SK-MEL-5 (cell line): ENCODE data around the gene AMBRA1. TPM values are rescaled to one million over a fixed set of nuclear protein-coding genes. Genes with fewer than 3 reads are reported as not detected.

ENCODE experiments used
- DNase-seq: peaks from one replicate; pipeline ENCODE4 v3.0.0-alpha.2; 2016; ENCODE audit warnings: low read depth, low spot score
- in situ Hi-C: cut with HindIII; loops from 2 replicates; pipeline ENCODE4 v1.10.0; 2016; ENCODE audit warnings: low sequenced_read_pairs, high pct_unique_total_duplicates, low pct_unique_long_range_greater_than_20kb
- total RNA-seq: library from RNA; depleted of rRNA; stranded (reverse); fragments of >200 nt; shearing (Covaris generic); gene quantifications from 2 replicates; pipeline ENCODE4 v1.2.3, GENCODE V29; 2014

The AMBRA1 gene
- total RNA-seq, 1 experiment from 2014 or later = 22.2 TPM

DNA sequence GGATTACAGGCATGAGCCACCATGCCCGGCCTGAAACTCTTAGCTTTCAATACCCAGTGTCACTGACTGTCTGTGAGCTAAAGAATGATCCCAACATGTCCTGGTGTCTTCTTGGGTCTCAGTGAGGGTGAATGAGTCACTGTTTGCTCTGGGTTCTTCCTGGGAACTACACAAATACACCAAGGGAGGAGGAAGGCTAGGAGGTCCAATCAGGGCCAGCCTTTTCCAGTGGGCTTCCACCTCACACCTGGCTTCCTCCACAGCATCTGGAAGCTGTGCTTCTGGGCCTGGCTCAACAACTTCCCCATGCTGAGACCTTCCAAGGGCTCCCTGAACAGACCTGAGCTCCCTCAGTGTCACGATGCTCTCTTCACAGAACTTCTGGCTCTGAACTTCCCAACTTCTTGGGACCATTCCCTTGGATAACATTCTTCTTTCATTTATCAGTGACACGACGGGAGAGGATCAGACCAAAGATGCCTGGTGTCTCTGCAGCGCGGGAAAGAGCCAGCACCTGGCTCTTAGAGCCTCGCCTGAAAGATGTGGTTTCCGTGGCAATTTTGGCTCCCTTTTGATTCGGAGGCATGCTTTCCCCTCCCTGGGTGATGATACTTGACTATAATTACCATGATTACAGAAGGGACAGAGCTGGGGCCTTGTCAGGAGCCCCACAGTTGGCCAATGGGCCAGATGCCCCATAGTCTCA is 179.9 kb downstream of the AMBRA1 start:
- in situ Hi-C loops = no loop called here

DNA sequence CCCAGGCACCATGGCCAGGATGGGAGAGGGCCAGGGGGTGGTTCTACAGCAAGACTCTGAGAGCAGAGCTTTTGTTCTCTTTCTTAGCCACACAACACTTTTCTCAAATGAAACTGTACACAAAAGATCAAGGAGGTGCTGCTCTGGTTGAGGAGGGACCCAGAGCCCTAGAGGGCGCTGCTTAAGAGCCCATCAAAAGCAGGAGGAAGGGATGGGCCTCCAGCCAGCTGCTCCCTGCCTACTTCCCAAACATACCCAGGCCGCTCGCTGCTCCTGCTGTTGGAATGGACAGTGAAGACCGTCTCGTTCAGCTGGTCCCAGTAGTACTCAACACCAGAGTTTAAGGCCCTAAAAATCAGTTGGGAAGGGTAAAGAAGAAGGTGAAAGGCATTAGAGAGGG is 183.8 kb downstream of the AMBRA1 start:
- in situ Hi-C loops = no loop called here
- DNase-seq = peak; percentile 48

More for the DNA sequence above, 179.9 kb downstream of the AMBRA1 start:
- no peak for DNase-seq

DNA sequence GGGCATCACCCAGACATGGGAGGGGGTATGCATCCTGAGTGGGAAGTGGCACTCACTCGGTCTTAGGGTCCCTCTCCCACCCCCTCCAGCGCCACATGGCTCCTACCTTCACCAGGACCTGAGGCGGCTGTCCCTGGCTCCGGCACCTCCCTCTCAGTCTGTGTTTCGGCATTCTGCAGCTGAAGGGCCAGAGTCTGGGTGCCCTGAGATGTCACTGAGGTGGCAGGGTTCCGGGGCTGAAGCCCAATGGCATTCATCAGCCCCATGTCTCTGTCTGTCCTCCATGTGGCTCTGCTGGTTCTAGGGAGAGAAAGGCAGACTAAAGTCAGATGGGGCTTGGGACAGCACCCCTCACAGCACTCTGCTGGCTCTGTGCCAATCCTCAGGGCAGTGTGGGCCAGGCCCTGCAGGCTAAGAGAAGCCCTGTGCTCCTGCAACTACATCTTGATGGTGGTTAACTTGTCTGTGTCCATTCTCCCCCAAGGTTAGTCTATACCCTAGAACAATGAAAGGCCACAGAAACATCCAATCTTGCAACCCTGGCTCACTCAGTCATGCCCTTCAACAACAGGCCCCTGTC is 185.3 kb downstream of the AMBRA1 start:
- in situ Hi-C loops = no loop called here
- no peak for DNase-seq

DNA sequence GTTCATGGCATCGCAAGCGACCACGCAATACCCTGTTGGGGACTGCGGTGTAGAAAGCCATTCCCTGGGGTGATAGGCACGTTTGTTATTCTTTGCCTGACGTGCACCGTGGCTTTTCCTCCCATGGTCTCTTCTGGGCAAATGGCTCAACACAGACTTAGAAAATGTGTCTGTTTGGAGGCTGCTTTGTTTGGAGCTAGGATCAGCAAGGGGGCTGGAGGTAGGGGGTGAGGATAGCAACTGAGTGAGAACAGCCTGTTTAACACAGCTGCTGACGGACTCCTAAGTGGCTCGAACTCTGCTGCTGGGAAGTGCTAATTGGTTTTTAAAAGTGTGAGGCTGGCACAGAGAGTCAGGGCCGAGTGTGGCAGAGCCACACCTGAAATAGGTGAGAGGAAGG is 186.2 kb downstream of the AMBRA1 start:
- no peak for DNase-seq
- in situ Hi-C loops = no loop called here

DNA sequence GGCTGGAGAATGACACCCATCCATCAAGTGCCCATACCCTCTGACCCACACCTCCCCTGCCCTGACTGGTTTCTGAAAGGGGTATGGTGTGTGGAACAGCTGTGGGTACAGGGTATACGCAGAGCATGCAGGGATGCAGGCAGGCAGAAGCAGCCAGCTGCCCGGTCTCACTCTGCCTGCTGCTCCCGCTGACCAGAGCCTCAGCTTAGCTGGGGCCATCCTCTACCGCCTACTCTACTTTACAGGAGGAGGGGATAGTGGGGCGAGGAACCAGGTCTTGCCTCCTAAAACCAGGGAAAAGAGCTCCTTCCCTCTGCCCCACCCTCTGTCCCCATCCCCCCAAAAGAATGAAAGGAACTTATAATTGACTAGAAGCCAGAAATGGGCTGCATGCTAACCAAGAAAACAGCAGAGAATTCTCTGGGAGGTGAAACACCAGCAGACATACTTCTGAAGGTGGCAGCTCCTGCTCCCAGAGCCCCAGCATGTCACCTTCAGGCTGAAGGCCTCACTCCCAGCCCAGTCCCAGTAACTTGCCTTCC is 189.3 kb downstream of the AMBRA1 start:
- DNase-seq = no peak
- in situ Hi-C loops = no loop called here

DNA sequence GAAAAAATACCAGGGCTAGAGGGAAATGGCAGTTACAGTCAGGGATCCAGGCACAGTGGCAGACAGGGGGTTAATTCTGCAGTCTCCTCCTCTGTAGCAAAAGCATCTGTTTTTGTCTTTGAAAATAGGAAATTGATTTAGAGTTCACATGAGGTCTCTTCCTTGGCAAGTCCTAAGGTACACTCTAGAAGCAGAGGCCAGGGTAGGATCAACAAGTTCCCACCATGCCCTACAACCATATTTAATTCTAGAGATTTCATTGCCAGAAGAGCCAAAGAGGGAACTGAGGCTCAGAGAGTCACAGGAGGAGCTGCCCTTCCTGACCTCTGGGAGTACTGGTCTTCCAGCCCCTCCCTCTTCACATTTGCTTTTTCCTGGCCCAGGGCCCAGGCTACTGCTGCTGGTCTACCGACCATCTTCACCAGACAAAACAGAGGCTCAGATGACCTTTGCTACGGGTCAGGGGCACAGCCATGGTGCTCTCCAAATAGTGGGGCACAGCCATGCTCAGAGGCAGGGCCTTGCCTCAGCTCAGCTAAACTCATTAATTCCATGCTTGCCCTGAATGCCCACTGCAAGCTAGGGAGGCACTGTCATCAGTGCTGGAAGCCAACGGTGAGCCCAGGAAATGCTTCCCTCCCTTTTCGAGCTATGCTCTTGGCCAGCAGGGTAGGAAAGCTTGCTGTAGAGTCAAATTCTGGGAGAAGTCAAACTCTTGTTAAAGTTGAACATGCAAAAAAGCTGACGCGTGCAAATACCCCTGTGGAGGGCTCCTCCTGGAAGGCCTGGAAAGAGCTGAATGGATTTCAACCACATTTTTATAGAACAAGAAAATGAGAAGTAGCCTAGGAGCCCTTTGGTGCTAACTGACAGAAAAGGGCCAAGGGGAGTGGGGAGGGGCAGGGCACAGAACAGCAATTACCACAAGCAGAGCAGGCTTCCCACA is 190.6 kb downstream of the AMBRA1 start:
- in situ Hi-C loops = no loop called here
- DNase-seq = no peak

DNA sequence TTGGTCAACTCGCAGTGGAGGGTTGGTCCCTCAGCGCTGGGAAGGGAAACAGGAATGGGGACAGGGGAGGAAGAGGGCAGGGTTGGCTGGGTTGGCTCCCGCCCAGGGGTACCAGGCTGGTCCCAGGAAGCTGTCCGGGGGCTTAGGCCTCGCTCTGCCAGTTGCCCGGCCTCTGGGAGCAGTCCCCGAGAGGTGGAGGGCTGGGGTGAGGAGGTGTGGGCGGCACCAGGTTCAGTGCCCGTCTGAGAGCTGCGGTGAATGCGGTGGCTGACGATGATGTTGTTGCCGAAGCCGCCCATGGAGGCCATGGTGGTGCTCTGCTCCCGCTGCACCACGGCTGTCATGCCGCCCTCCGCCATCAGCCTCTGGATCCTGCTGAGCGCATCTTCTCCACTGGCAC is 196.3 kb downstream of the AMBRA1 start:
- in situ Hi-C loops = no loop called here
- no peak for DNase-seq

DNA sequence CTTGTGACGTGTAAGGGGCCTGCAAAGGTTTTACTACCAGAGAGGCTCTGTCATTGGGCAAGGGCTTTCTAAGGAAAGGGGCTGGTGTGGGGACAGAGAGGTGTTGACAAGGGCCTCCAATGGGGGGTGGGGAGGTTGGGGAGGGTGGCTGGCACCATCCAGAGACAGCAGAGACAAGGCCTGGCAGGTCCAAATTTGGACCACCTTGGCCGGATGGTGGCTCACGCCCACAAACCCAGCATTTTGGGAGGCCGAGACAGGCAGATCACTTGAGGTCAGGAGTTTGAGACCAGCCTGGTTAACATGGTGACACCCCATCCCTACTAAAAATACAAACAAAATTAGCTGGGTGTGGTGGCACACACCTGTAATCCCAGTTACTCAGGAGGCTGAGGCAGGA is 200.1 kb downstream of the AMBRA1 start:
- in situ Hi-C loops = no loop called here
- DNase-seq = no peak

DNA sequence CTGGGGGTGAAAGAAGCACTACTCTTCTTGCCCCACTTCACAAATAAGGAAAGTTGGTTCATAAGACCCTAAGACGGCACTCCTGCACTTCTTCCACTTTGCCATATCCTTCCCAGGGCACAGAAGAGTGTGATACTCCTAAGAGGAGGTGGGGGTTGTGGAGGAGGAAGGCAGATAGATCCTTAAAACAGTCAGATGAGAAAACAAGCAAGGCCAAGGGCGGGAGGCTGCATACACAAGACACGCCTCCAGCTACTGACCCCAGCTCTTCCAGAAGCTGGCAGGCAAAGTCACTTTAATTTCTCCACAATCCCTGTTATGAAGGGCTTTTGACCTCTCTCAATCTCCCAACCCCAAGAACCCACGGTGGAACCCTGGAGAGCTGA is 200.6 kb downstream of the AMBRA1 start:
- in situ Hi-C loops = no loop called here
- DNase-seq = no peak

DNA sequence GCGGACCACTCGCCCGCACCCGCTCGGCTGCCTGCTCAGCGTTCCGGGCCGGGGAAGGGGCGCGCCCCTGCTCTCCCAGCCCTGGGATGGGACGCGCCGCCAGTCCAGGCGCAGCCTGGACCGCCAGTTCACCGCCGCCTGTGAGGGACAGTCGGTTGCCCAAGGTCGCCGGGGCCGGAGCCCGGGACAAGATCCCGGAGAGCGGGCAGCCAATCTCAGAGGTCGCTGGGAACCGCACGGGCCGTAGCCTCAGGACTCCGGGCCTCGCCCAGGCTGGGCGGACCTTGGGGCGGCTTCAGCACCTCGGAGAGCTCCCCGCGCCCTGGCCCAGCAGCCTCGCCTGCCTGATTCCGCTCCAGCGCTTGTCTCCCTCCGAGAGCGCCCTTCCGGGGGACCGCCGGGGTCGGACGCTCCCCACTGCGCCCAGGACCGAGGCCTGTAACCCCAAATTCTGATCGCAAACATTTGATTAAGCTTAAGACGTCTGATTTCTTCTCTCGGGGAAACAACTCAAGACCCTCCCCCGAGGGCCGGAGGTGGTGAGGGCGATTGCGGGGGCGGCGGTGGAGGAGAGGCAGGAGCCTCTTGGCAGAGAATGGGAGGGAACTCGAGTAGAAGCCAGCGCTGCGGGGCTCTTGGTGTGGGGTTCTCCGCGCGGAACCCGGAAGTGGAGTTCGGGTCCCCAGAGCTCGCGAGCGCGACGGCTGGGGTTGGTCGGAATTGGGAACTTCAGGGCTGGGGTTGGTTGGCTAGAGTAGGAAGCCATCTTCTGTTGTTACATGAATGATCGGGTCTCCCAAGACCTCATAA is 201.2 kb downstream of the AMBRA1 start:
- peak; percentile 67 for DNase-seq
- in situ Hi-C loops = no loop called here

DNA sequence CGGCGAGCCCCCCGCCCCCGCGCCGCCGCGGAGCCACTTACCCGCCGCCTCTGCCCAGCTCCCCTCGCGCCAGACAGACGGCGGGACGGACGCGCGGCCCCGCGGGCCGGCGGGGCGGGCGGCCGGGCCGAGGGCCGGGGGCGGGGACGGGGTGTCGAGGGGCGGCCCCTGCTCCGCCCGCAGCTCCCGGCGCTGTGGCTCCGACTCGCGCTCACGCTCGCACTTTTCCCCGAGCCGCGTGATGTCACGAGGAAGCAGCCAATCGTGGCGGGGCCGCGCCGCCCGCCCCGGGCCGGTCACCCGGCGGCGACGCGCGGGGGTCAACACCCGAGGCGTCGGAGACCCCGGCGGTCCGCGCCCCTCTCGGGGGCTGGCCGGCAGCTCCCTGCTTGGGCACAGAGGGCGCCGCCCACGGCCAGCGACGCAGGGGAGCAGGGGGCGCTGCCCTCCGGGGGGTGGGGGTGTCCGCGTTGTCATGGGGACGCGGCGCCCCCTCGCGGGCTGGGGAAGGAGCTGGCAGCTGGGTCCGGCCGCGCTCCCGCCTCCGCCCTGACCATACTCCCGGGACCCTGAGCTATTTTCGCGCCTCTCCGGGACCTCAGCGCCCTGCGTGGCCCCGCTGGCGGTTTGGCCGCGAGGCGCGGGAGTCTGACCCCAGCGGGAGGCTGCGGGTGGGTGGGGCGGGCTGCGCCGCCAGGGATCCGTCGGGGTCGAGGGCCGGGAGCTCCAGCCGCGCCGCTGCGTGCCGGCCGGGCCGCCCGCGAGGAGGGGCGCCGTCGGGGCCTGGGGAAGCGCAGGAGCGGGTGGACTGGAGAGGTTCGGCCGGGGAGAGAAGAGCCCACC is 202.0 kb downstream of the AMBRA1 start, which contains the start of gene CHRM4:
TSS of gene CHRM4 (minus strand) at position 199 of the 843 bp plus-strand sequence. CDS start 5,219 bp downstream, outside the sequence.
- in situ Hi-C loops = no loop called here
- peak; percentile 59 for DNase-seq

DNA sequence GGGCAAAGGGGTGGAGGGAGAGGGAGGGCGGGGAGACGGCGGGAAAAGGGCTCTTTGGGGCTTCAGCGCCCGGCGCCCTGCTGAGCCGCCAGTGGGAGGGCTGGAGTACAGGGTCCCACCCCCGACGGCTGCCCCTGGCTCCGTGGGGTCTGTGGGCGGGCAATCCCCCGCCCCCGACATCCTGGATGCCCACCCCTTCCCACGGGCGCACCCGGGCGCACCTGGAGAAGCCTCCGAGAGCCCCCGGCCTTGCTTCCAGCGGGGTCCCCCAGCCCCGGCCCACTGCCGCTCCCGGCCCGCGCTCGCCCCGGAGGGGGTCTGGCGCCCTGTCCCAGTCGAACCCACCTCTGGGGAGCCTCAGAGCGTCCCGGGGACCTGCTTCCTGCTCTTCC is 202.6 kb downstream of the AMBRA1 start:
- in situ Hi-C loops = no loop called here
- no peak for DNase-seq

DNA sequence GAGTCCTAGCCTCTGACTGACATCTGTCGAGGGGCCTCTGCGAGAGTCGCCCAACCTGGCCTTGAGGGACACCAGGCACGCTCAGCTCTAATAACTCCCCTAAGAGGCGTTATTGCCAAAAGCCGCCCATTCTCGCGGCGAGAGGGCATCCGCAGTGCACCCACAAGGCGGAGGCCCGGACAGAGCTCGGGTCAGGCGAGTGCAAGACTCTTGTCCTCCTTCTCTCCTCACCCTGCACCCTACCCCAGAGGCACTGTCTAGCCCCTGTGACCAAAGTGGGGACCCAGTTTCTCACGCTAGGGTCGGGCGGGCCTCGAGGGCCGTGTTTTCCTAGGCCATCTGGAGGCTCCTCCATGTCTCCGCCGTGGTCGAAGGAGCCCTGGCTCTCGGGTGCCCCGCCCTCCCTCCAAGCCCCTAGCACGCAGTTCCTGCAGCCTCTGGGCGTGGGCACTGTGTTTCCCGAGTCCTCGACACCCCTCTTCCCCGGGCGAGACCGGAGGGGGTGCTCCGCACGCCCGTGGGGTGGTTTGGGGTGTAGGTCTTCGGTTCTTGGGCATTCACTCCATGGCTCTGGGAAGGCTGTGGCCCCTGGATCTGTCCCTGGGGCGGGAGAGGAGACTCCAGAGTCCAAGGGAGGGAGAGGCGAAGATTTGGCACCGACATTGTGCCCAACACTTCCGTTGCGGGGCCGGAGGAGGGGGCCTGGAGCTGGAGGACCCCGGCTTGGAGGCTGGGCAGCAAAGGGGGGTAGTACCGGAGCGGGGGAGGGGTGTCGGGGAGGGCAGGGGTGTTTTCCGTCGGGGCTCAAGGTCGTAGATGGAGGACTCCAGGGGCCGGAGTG is 203.3 kb downstream of the AMBRA1 start:
- DNase-seq = no peak
- in situ Hi-C loops = no loop called here

DNA sequence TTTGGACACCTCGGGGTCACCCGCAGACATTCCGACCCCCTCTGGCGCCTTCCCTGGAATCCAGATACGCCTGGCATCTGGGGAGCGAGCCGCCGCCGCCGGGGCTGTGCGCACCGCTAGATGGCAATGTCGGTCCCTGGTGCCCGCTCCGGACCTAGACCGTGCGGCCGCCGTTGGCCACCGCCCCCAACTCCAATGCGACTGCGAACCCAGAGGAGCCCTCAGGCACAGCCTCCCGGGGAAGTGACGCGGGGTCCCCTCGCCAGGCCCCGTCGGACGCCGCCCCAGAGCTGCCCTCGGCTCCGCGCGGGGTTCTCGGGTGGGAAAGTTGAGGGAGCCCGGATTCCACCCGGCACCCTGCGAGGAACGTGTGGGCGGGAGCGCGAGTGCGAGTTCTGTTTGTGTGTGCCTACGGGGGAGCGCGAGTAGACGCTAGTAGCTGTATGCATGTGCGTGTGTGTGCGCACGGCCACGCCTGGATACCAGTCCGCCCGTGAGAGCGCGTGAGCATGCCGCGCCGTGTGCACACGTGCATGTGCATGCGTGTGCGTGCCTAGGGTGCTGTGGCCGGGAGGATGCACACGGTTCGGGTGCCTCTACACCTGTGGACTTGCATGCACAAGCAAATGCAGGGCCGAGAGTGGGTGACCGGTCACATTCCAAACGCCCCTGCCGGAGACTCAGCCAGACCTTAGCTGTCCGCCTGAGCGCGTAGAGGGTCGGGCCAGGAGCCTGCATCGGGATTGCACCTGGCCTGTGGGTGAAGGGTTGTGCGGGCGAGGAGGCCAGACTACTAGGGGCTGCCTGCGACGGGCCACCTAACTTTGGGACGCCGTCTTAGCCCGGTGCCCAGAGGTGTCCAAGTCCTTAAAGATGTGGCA is 204.1 kb downstream of the AMBRA1 start:
- in situ Hi-C loops = no loop called here
- peak; percentile 71 for DNase-seq
